Fibroblast of skin of left quadriceps (primary cell): ENCODE results near the gene HJURP.

Source experiments
- DNase-seq, 2 experiments: peaks; one replicate each; pipeline ENCODE4 v3.0.0-alpha.2; 2013; ENCODE audit warnings: low read depth in 2 of 2

Gene HJURP

DNA sequence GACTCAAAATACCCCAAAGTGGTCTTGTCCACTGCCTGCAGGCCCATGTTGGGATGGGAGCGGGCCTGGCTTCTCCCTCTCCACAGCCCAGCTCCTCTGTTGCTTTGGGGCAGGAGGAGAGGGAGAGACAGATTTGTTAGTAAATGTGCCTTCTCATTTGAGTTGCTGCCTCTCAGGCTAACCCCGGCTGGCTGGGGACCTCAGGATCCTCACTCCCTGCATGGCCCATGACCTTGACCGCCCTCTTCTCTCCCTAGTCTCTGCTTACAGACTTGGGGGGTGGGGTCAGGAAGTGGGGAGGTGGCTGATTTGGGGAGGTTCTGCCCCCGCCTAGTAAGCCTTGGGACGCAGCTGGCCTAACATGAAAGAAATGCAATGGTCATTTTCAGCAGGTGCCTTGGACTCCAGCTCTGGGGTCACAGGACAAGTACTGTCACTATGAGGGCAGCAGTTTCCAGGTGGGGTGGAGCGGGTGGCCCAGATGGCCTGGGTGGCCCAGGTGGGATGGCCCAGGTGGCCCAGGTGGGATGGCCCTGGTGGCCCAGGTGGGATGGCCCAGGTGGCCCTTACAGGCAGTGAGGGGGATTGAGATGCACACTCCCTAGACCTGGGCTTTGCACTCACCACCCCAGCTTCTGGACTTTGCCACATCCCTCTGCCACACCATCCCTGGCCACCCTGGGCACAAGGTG, 24.1 kb downstream of the HJURP start:
- no peak for DNase-seq

DNA sequence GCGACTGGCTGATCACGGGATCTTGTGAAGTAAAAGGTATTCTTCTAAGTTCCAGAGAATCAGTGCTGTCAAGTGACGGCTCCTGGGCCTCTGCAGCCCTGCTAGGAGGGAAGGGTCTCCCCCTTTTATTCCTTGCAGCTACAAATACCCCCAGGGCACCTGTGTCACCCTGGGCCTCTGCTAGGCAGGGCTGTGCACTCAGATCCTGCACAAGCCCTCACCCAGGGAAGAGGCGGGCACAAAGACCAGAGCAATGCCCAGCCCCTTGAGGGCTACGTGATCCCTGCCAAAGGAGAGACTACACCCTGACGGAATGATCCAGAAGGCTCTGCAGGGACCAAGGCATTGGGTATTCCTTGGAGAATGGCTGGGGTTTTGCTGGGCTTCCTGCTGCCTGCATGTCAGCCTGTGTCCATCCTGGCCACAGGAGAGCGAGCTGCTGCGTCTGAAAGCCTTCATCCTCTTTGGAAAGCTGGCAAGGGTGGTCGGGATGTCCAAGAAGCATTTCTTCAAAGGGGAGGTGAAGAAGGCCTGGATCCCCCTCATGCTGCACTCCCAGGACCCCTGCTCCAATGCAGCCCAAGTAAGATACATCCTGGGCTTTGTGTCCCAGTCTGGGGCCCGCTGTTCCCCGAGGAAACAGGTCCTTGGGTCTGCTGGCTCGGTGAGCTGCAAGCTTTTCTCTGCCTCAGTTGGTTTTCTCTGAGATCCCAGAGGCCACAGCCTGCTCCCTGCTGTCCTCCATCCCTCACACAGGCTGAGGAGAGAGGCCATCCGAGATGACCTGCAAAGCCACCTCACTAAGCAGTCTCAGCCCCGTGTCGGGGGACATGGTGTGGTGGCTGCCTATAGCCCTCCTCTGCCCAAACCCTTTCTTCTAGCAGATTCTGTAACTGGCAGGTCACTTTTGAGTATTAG, 24.9 kb downstream of the HJURP start:
- no peak for DNase-seq

- DNase-seq, result no peak
Measured at GRCh38 chr2:233828546-233829192, 25.7 kb downstream of the HJURP start.

GRCh38 chr2:233824373-233824772, 30.0 kb downstream of the HJURP start:
- DNase-seq, result no peak

- no peak for DNase-seq
Measured at GRCh38 chr2:233823731-233824121, 30.6 kb downstream of the HJURP start.

DNA sequence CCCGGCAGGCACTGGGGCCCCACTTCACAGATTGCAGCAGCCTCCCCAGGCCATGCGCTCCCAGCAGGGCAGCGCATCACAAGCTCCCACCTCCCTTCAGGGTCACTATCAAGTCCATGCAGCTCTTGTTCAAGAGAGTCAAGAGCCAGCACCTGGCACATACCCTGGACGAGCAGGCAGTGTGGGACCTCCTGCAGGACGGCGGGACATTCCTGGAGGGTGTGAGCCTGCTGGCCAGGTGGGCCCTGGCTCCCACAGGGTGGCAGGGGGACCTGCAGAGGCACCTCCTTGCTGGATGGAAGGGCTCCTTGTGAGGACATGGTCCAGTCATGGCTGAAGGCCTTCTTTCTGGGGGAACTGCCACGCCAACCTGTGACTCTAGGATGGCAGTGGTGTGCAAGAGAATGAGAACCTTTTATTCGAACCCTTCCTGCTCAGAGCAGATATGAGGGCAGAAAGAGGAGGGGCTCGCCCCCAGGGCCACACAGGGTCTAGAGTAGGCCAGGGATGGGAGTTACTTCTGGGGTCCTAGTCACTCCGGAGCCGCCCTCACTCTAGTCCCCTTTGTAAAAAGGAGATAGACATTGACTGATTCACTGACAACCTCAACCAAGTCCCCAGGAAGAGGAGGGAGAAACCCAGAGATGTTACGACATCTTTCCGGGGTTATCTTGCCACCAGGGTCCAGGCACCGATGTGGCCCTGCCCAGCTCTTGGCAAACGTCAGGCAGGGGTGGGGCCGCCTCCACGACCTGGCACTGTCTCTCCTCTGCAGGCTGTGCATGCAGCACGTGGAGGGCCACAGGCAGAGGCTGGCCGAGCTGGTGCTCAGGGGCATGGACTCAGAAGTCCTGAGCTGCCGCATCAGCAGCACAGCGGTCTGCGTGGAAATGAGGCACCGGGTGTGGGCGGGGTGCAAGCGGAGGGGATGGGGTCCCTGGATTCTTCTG, 31.3 kb downstream of the HJURP start:
- no peak for DNase-seq

DNA sequence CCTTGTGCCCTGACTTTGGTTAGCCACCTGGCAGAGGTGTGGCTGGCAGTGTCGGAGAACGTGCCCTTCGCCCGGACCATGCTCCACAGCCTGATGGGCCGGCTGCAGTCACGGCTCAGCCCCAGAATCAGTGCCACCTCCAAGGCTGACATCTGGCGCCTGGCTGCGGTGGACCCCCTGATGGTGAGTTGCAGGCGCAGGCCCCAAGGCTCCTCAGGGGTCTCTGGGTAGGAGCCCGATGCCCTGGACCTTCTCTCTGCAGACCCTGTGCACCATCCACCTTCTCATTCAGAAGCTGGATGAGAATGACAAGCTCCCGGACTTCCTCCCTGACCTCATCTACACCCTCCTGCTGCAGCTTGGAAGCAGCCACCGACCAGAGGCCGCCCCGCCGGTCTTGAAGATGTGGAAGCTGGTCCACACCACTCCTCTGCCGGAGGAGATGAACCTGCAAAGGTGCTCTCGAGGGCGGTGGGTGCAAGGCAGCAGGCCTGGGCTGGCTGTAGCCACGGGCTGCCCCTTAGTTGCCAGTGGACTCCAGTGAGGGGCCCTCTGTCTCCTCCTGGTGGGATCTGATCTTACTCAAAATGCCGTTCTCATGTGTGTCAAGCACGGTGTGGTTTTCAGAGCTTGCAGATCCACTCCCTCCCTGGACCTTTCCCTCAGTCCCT, 32.1 kb downstream of the HJURP start:
- DNase-seq, result no peak

DNA sequence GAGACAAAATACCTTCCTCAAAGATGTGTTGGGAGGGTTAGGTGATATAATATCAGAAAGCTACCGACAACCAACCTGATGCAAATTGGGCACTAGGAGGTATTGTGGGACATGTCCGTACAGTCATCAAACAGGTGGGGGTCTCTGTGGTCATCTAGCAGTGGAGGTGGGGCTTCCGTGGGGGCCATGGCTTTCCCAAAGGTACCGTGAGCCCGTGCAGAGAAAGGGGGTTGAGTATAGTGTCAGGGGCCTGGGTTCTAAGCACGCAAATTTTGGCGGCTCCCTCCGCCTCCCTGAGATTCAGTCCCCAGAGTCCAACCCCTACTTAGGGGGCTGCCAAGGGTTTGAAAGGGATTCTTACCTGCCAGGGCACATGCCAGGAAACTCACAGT, 32.6 kb downstream of the HJURP start:
- DNase-seq, result no peak

DNA sequence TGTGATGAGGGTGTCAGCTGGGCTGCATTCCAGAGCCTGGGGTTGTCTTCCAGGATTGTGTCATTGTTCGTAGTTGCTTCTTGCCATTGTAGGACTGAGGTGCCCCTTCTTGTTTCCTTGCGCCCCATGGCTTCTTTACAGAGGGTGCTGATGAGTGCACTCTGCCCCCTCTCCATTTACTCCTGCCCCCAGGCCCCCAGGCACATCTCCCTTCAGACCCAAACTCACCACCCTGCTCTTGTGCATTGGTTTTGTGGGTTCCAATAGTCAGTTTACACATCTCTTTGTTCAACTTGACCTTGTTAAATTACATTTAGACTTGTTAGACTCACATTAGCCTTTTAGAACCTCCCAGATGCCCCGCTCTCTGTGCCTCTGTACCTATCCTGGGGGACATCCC, 33.1 kb downstream of the HJURP start:
- DNase-seq, result no peak

- no peak for DNase-seq
Measured at GRCh38 chr2:233820774-233821105, 33.6 kb downstream of the HJURP start.

GRCh38 chr2:233819884-233820773, 34.2 kb downstream of the HJURP start:
- no peak for DNase-seq

DNA sequence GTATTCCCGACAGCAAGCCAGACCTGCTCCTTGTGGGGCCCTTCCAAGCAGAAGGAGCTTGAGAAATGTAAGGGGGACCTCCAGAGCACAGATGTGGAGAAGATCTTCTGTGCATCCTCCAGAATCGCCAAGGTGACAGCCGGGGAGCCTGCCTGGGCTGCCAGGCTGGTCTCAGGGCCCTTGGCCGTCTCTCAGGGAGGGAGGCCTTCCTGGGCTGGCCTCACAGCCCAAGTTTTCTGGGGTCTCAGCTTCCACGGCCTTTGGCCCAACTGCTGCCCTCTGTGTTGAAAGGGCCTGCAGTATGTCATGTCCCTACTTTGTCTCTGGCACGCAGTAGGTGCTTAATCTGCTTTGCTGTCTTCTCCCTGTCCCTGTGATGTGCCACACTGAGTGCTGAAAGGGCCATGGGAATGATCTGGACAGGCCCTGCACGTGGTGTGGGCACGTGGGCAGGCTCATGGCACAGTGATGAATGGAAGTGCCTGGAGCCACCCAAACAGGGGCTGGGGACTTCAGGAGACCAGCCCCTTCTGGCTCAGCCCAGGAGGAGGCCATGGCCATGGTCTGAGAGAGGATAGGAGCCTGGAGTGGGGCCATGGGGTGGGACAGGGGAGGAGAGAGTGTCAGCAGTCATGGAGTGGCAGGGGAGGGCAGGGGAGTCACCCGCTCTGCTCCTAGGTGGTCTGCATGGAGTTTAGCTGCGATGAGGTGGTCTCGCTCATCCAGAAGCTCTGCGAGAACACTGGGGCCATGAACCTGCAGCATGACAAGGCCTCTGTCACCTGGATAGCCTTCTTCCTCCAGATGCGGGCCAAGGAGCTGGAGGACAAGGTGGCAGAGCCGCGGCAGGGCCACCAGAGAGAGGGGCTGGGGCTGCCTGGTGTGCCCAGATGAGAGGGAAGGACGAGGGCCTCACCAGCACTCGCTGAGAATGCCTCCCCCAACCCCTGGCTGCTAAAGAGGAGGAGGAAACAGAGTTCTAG, 35.4 kb downstream of the HJURP start:
- DNase-seq, result no peak

DNA sequence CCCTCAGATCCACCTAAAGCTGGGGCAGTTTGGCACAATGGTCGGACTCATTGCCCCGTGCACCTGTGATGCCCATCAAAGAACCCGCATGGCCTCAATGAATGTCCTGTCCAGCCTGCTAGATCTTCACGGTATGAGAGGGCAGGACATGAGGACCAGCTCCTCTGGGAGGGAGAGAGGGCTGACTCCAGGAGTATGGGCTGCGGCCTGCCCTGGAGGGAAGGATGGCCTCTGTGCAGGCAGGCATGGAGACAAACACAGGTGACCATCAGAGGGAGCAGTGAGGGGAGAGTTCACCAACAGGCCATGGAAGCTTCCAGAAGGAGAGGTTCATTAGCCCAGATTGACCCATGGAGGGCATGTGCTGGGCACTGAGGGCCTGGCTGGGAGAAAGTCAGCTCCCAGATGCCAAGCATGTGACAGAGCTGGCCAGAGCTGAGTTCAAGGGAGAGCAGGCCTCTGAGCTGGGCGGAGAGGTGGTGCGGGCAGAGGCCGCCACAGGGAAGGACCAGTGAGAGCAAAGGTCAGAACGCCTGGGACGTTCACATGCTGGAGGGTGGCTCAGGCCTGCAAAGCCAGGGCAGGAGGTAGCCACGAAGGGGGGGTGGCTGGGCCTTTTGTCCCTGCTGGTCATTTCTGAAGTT, 36.2 kb downstream of the HJURP start:
- DNase-seq, result no peak

DNA sequence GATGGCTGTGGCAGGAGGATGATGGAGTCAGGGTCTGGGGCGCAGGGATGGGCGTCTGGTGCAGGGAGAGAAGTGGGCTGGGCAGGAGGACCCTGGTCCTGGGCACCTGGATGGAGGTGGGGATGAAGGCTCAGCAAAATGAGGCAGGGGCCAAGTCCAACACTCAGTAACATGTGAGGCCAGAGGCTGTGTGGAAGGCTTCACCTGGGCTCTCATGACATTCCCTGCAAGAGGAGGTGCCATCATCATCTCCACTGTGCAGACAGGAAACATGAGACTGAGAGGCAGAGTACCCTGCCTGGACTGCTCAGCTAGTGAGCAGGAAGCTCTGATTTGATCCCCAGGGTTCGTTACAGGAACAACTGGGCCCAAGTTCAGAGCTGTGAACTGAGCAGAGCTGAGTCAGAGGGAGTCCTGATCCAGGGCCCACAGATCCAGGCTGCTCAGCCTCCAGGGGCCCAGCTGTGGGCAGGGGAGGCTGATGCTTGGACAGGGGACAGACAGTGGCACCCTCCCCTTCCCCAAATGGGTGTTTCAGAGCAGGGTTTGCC, 36.9 kb downstream of the HJURP start:
- DNase-seq, result no peak

DNA sequence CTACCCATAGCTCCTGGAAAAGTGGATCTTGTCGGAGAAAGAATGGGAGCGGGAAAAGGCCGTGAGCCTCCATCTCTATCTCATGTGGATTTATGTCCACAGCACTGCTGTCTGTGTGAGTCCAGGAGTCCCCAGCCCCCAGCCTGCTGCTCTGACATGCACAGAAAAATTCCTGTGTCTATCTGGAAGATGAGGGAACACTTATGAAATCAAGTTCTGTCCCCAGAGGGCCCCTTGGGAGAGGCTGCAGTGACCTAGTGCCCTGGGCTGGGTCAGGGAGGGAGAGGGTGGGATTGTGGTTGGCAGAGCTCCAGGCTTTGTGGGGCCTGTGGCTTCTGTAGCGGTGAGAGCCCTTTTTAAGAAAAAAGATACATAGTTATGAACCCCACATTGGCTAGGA, 37.6 kb downstream of the HJURP start:
- no peak for DNase-seq

- no peak for DNase-seq
Measured at GRCh38 chr2:233816334-233816733, 38.0 kb downstream of the HJURP start.

GRCh38 chr2:233815861-233816260, 38.5 kb downstream of the HJURP start:
- DNase-seq, result no peak
